Activated CD4-positive, CD25-positive, alpha-beta regulatory T cell treated with anti-CD3 and anti-CD28 coated beads, Interleukin-2, amount 50 U/mL, for 72 hours (primary cell): Measurements from ENCODE around the gene GP9.

ENCODE experiments used
- DNase-seq: peaks from one replicate; pipeline ENCODE4 v3.0.0; 2021

GP9 gene

GRCh38 chr3:129060276-129061022, at the start of gene GP9:
Gene GP9, plus strand, starts transcription at chr3:129060779. Its CDS starts 961 bp downstream, at chr3:129061740.
- no peak for DNase-seq

GRCh38 chr3:129013491-129013891, 47.1 kb upstream of the GP9 start:
- no peak for DNase-seq

GRCh38 chr3:129014148-129014547, 46.4 kb upstream of the GP9 start:
- no peak for DNase-seq

- no peak for DNase-seq
Observed at GRCh38 chr3:129014793-129015345, 45.7 kb upstream of the GP9 start.

- peak; percentile 45 for DNase-seq
Observed at GRCh38 chr3:129015388-129016105, 45.0 kb upstream of the GP9 start.

GRCh38 chr3:129016356-129016719, 44.2 kb upstream of the GP9 start:
- no peak for DNase-seq

- no peak for DNase-seq
Observed at GRCh38 chr3:129016720-129017483, 43.7 kb upstream of the GP9 start.

- DNase-seq, result no peak
Observed at GRCh38 chr3:129017484-129017899, 43.1 kb upstream of the GP9 start.

- no peak for DNase-seq
Observed at GRCh38 chr3:129018271-129018670, 42.3 kb upstream of the GP9 start.

- no peak for DNase-seq
Observed at GRCh38 chr3:129018751-129019150, 41.8 kb upstream of the GP9 start.

GRCh38 chr3:129019266-129019665, 41.3 kb upstream of the GP9 start:
- DNase-seq, result no peak

GRCh38 chr3:129020691-129021090, 39.9 kb upstream of the GP9 start:
- no peak for DNase-seq

- no peak for DNase-seq
Observed at GRCh38 chr3:129021140-129021551, 39.4 kb upstream of the GP9 start.

GRCh38 chr3:129022114-129023007, 38.2 kb upstream of the GP9 start:
- no peak for DNase-seq

- DNase-seq, result no peak
Observed at GRCh38 chr3:129023008-129023358, 37.6 kb upstream of the GP9 start.

- DNase-seq, result no peak
Observed at GRCh38 chr3:129023909-129024308, 36.7 kb upstream of the GP9 start.

GRCh38 chr3:129025108-129025507, 35.5 kb upstream of the GP9 start:
- DNase-seq, result no peak

- DNase-seq, result no peak
Observed at GRCh38 chr3:129025691-129026435, 34.7 kb upstream of the GP9 start.

- peak; percentile 88 for DNase-seq
Observed at GRCh38 chr3:129026728-129027543, 33.6 kb upstream of the GP9 start.

GRCh38 chr3:129027544-129027880, 33.1 kb upstream of the GP9 start:
- no peak for DNase-seq

GRCh38 chr3:129028866-129029265, 31.7 kb upstream of the GP9 start:
- no peak for DNase-seq
